GM12878 (cell line): ENCODE data around the gene LRRC14B. TPM values are rescaled to one million over a fixed set of nuclear protein-coding genes. Genes with fewer than 3 reads are reported as not detected.

ENCODE experiments used
- ATAC-seq: fragments of 200-7000 bp; cut with Tn5 transposase; 3 replicates; pipeline ENCODE4 v1.9.1; 2020; ENCODE audit warnings: mild to moderate bottlenecking, moderate library complexity
- BruUV-seq: library from RNA; stranded (reverse); fragments of 400-500 nt; replicated peaks from 2 replicates; lab custom pipeline; 2021; lab: Mats Ljungman, UMichigan
- CTCF ChIA-PET: fragments of 300-600 bp; sonication (Branson Sonifier 250); formaldehyde crosslinking; extraction: SDS; loops from one replicate; lab custom pipeline; 2021; ENCODE audit warnings: inconsistent platforms; lab: Yijun Ruan, JAX
- POLR2A ChIA-PET: fragments of 350-600 bp; formaldehyde crosslinking; extraction: SDS; loops from one replicate; lab custom pipeline; 2021; ENCODE audit warnings: inconsistent platforms; lab: Charles Lee
- RAD21 ChIA-PET: fragments of 300-600 bp; sonication (Branson Sonifier 250); formaldehyde crosslinking; loops from one replicate; lab custom pipeline; 2023; ENCODE audit warnings: antibody characterized with exemption; ENCODE audit not compliant: unreplicated experiment; lab: Charles Lee
- SMC1A ChIA-PET: fragments of 300-600 bp; sonication (Branson Sonifier 250); formaldehyde crosslinking; loops from one replicate; lab custom pipeline; 2023; ENCODE audit not compliant: unreplicated experiment, uncharacterized antibody; lab: Charles Lee
- DNase-seq: peaks from one replicate; pipeline ENCODE4 v3.0.0-alpha.2; 2011; ENCODE audit warnings: low read depth, low spot score
- FAIRE-seq: peaks from 3 replicates; lab custom pipeline; 2011; peaks lifted over from hg19 to GRCh38; lab: Jason Lieb, UNC
- H2AFZ ChIP-seq: 2 replicates; pipeline ENCODE4 v1.6.0; 2011; ENCODE audit warnings: low read depth, low read length, control low read depth; ENCODE audit not compliant: control insufficient read depth
- H3K27ac ChIP-seq: 2 replicates; pipeline ENCODE4 v1.5.1; 2011; ENCODE audit warnings: control low read depth; ENCODE audit not compliant: control insufficient read depth, insufficient read depth
- H3K27me3 ChIP-seq, 2 experiments: replicated peaks in 1 of 2; 2 replicates each; pipeline versions ENCODE4 v1.6.0 to v1.6.1; 2011; ENCODE audit warnings: low read length in 1 of 2; ENCODE audit not compliant: control insufficient read depth in 2 of 2, insufficient read depth in 2 of 2
- H3K36me3 ChIP-seq, 2 experiments: 2 replicates each; pipeline ENCODE4 v1.5.1; 2011; ENCODE audit warnings: low read length in 1 of 2; ENCODE audit not compliant: control insufficient read depth in 2 of 2, insufficient read depth in 2 of 2
- H3K4me1 ChIP-seq: 2 replicates; pipeline ENCODE4 v1.6.1; 2011; ENCODE audit warnings: mild to moderate bottlenecking, low read length, moderate library complexity, mixed read lengths; ENCODE audit not compliant: control insufficient read depth, insufficient read depth
- H3K4me2 ChIP-seq: 2 replicates; pipeline ENCODE4 v1.6.0; 2011; ENCODE audit warnings: control low read depth; ENCODE audit not compliant: control insufficient read depth, insufficient read depth
- H3K4me3 ChIP-seq: fragments of 200-600 bp; sonication (generic); 2 replicates; pipeline ENCODE4 v1.5.1; 2016
- H3K79me2 ChIP-seq: 2 replicates; pipeline ENCODE4 v1.6.0; 2011; ENCODE audit warnings: low read length; ENCODE audit not compliant: control insufficient read depth, insufficient read depth
- H3K9ac ChIP-seq: 2 replicates; pipeline ENCODE4 v1.8.0; 2011; ENCODE audit warnings: low read length, control low read depth, mixed read lengths; ENCODE audit not compliant: control insufficient read depth, insufficient read depth
- H3K9me3 ChIP-seq: replicated peaks from 3 replicates; pipeline ENCODE4 v1.5.1; 2011; ENCODE audit warnings: mild to moderate bottlenecking, low read length; ENCODE audit not compliant: control insufficient read depth, insufficient read depth
- H4K20me1 ChIP-seq: 2 replicates; pipeline ENCODE4 v1.6.0; 2011; ENCODE audit not compliant: control insufficient read depth, insufficient read depth
- CREM ChIP-seq: IDR thresholded peaks from 2 replicates; pipeline ENCODE4 v1.6.1; 2014; ENCODE audit warnings: antibody characterized with exemption, low read depth
- SREBF1 ChIP-seq: IDR thresholded peaks from 2 replicates; pipeline ENCODE4 v1.6.1; 2012; ENCODE audit warnings: mild to moderate bottlenecking, low read length
- SUZ12 ChIP-seq: fragments of 200-600 bp; sonication (generic); IDR thresholded peaks from one replicate; pipeline ENCODE4 v1.6.1; 2018; ENCODE audit warnings: antibody characterized with exemption, mild to moderate bottlenecking; ENCODE audit not compliant: unreplicated experiment
- WGBS: methylation state at CpG from one replicate; pipeline ENCODE4 v1.1.6; 2016; ENCODE audit warnings: low lambda C conversion rate; ENCODE audit not compliant: insufficient replicate concordance, insufficient coverage; ENCODE audit errors: missing lambda C conversion rate; 5-methylcytosine and 5-hydroxymethylcytosine counted together
- in situ Hi-C: fragments of 300-500 bp; cut with MboI; formaldehyde crosslinking; loops from 9 replicates; pipeline ENCODE4 v1.14.3; 2018; ENCODE audit warnings: mixed read lengths
- intact Hi-C: fragments of 100-400 bp; cut with micrococcal nuclease; formaldehyde crosslinking; loops from one replicate; pipeline ENCODE4 v1.14.2; 2022; ENCODE audit not compliant: unreplicated experiment
- polyA plus RNA-seq, 11 experiments: library from polyadenylated mRNA; depleted of rRNA in 4 of 11; unstranded in 6 of 11; stranded (reverse) in 5 of 11; fragments of >200 nt; fragmentation: Nextera tagmentation in 4 of 11; fragmentation: Illumina TruSeq in 1 of 11; extraction: Ambion mirVana in 4 of 11; extraction: Trizol in 1 of 11; gene quantifications; 1 replicate in 1 of 11; 2 replicates in 10 of 11; pipeline versions ENCODE4 v1.2.1 to v1.2.3, GENCODE V29; 2011 to 2016; ENCODE audit warnings: inconsistent platforms in 2 of 11, missing spikeins in 2 of 11, low read depth in 1 of 11
- total RNA-seq, 4 experiments: library from RNA; depleted of rRNA in 3 of 4; stranded (reverse); fragments of >200 nt in 3 of 4; fragmentation: Illumina TruSeq in 1 of 4; extraction: Trizol in 1 of 4; gene quantifications; 2 replicates each; pipeline versions ENCODE4 v1.2.1 to v1.2.3, GENCODE V29; 2013 to 2021
- TF ChIP-seq, protein P1 (sequence below): fragments of 450-650 bp; IDR thresholded peaks from 2 replicates; pipeline ENCODE4 v1.6.1; 2017; ENCODE audit warnings: mild to moderate bottlenecking, moderate library complexity
- TF ChIP-seq, protein P2 (sequence below): IDR thresholded peaks from 2 replicates; pipeline ENCODE4 v1.6.1; 2012; ENCODE audit warnings: improper control_type of control experiment, low read depth, low read length; ENCODE audit not compliant: insufficient replicate concordance
- TF ChIP-seq, protein P3 (sequence below): IDR thresholded peaks from 2 replicates; pipeline ENCODE4 v1.6.1; 2011; ENCODE audit warnings: borderline replicate concordance, low read depth, mild to moderate bottlenecking, moderate library complexity, low read length; ENCODE audit not compliant: insufficient read depth, poor library complexity, severe bottlenecking

The LRRC14B gene
- total and polyA plus RNA-seq, 10 of the 15 experiments (the other 5 are each of a cell fraction or from before 2014, with no cell fraction given), result 0.06 to 0.31 (median 0.13) TPM; not detected in 5

GRCh38 chr5:149745-150485 lies 41.4 kb upstream of the LRRC14B start:
- Histone ChIP-seq H3K27me3 (no peaks in the 10 kb centered on the region), H3K36me3 (no peaks in the 10 kb centered on the region), H3K27ac (no peak overlapping the region), H2AFZ (no peak overlapping the region), H3K79me2 (no peaks in the 10 kb centered on the region), H3K4me3 (no peak overlapping the region), H3K4me1 (no peaks in the 10 kb centered on the region), H3K9me3 (peaks cover 2% of the 10 kb centered on the region; the same call in 2 of the 3 replicates), H3K4me2 (no peak overlapping the region), H4K20me1 (no peaks in the 10 kb centered on the region), H3K9ac (no peak overlapping the region)
- FAIRE-seq (no peak), DNase-seq (no peak), ATAC-seq (no peak)
- ChIA-PET SMC1A (interaction anchor here (0.6 kb wide), 1 partner anchor 32 kb away, joined by 4 read pairs; no protein-coding TSS in a partner anchor), RAD21 (no interaction called here), CTCF (no interaction called here), POLR2A (no interaction called here)
- WGBS, result 35% methylated on average over 6 of the region's 6 CpGs
- in situ Hi-C loops (no loop called here), intact Hi-C loops (no loop called here)
- no TSS peak for BruUV-seq
- TF ChIP-seq, protein P1, sequence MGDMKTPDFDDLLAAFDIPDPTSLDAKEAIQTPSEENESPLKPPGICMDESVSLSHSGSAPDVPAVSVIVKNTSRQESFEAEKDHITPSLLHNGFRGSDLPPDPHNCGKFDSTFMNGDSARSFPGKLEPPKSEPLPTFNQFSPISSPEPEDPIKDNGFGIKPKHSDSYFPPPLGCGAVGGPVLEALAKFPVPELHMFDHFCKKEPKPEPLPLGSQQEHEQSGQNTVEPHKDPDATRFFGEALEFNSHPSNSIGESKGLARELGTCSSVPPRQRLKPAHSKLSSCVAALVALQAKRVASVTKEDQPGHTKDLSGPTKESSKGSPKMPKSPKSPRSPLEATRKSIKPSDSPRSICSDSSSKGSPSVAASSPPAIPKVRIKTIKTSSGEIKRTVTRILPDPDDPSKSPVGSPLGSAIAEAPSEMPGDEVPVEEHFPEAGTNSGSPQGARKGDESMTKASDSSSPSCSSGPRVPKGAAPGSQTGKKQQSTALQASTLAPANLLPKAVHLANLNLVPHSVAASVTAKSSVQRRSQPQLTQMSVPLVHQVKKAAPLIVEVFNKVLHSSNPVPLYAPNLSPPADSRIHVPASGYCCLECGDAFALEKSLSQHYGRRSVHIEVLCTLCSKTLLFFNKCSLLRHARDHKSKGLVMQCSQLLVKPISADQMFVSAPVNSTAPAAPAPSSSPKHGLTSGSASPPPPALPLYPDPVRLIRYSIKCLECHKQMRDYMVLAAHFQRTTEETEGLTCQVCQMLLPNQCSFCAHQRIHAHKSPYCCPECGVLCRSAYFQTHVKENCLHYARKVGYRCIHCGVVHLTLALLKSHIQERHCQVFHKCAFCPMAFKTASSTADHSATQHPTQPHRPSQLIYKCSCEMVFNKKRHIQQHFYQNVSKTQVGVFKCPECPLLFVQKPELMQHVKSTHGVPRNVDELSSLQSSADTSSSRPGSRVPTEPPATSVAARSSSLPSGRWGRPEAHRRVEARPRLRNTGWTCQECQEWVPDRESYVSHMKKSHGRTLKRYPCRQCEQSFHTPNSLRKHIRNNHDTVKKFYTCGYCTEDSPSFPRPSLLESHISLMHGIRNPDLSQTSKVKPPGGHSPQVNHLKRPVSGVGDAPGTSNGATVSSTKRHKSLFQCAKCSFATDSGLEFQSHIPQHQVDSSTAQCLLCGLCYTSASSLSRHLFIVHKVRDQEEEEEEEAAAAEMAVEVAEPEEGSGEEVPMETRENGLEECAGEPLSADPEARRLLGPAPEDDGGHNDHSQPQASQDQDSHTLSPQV, result no peak
- TF ChIP-seq SREBF1, result no peak
- TF ChIP-seq, protein P2, sequence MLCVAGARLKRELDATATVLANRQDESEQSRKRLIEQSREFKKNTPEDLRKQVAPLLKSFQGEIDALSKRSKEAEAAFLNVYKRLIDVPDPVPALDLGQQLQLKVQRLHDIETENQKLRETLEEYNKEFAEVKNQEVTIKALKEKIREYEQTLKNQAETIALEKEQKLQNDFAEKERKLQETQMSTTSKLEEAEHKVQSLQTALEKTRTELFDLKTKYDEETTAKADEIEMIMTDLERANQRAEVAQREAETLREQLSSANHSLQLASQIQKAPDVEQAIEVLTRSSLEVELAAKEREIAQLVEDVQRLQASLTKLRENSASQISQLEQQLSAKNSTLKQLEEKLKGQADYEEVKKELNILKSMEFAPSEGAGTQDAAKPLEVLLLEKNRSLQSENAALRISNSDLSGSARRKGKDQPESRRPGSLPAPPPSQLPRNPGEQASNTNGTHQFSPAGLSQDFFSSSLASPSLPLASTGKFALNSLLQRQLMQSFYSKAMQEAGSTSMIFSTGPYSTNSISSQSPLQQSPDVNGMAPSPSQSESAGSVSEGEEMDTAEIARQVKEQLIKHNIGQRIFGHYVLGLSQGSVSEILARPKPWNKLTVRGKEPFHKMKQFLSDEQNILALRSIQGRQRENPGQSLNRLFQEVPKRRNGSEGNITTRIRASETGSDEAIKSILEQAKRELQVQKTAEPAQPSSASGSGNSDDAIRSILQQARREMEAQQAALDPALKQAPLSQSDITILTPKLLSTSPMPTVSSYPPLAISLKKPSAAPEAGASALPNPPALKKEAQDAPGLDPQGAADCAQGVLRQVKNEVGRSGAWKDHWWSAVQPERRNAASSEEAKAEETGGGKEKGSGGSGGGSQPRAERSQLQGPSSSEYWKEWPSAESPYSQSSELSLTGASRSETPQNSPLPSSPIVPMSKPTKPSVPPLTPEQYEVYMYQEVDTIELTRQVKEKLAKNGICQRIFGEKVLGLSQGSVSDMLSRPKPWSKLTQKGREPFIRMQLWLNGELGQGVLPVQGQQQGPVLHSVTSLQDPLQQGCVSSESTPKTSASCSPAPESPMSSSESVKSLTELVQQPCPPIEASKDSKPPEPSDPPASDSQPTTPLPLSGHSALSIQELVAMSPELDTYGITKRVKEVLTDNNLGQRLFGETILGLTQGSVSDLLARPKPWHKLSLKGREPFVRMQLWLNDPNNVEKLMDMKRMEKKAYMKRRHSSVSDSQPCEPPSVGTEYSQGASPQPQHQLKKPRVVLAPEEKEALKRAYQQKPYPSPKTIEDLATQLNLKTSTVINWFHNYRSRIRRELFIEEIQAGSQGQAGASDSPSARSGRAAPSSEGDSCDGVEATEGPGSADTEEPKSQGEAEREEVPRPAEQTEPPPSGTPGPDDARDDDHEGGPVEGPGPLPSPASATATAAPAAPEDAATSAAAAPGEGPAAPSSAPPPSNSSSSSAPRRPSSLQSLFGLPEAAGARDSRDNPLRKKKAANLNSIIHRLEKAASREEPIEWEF, result no peak
- TF ChIP-seq SUZ12, result no peak
- no peak for TF ChIP-seq CREM
- TF ChIP-seq, protein P3, sequence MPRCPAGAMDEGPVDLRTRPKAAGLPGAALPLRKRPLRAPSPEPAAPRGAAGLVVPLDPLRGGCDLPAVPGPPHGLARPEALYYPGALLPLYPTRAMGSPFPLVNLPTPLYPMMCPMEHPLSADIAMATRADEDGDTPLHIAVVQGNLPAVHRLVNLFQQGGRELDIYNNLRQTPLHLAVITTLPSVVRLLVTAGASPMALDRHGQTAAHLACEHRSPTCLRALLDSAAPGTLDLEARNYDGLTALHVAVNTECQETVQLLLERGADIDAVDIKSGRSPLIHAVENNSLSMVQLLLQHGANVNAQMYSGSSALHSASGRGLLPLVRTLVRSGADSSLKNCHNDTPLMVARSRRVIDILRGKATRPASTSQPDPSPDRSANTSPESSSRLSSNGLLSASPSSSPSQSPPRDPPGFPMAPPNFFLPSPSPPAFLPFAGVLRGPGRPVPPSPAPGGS, result no peak
